ENCODE measurements around the gene ATF4.

- TF ChIP-seq GATA3 (IDR thresholded peaks at IDR 0.05; ENCODE audit: low read depth, low read length) (no peak), GATA2 (IDR thresholded peaks at IDR 0.05; ENCODE audit: low read depth, low read length) (no peak)
Observed at GRCh38 chr22:39490966-39491680, 29.2 kb upstream of the ATF4 start.

Measured in SH-SY5Y (cell line).